GM19238 (cell line): ENCODE results near the gene CBY1.

Source experiments
- DNase-seq: peaks from one replicate; pipeline ENCODE4 v3.0.0; 2011; ENCODE audit warnings: low spot score; ENCODE audit not compliant: insufficient read length

Gene CBY1

GRCh38 chr22:38721551-38721950, 65.1 kb downstream of the CBY1 start:
- no peak for DNase-seq
